Upper lobe of right lung (tissue), 1 donor: ENCODE measurements around the gene IQSEC1. TPM values are rescaled to one million over a fixed set of nuclear protein-coding genes. Genes with fewer than 3 reads are reported as not detected.

Source experiments
- ATAC-seq: fragments of 200-7000 bp; cut with Tn5 transposase; one replicate; pipeline ENCODE4 v1.9.1; 2020; ENCODE audit warnings: mild to moderate bottlenecking, moderate library complexity
- DNase-seq: peaks from one replicate; pipeline ENCODE4 v3.0.0-alpha.2; 2020
- H3K27ac ChIP-seq: fragments of 200-600 bp; one replicate; pipeline ENCODE4 v1.8.0; 2022
- H3K27me3 ChIP-seq: fragments of 200-600 bp; one replicate; pipeline ENCODE4 v1.8.0; 2022; ENCODE audit warnings: mild to moderate bottlenecking
- H3K36me3 ChIP-seq: fragments of 200-600 bp; one replicate; pipeline ENCODE4 v1.8.0; 2022
- H3K4me1 ChIP-seq: fragments of 200-600 bp; one replicate; pipeline ENCODE4 v1.8.0; 2022
- H3K4me3 ChIP-seq: fragments of 200-600 bp; one replicate; pipeline ENCODE4 v1.8.0; 2022; ENCODE audit warnings: mild to moderate bottlenecking
- H3K9me3 ChIP-seq: fragments of 200-600 bp; one replicate; pipeline ENCODE4 v1.8.0; 2022
- CTCF ChIP-seq: fragments of 200-600 bp; IDR thresholded peaks from one replicate; pipeline ENCODE4 v1.8.0; 2022; ENCODE audit warnings: antibody characterized with exemption
- intact Hi-C: fragments of 100-400 bp; cut with DNase I; formaldehyde crosslinking; loops from one replicate; pipeline ENCODE4 v1.11.0; 2022
- total RNA-seq: library from RNA; stranded (reverse); fragmentation: NEBNext Ultra II Directional; extraction: Animal tissue kit (Norgen Biotek cat#: 25700); gene quantifications from one replicate; pipeline ENCODE4 v1.2.1, GENCODE V29; 2021
- donor health status: DM: no; HTN: yes; CAD: no; lungs with severe emphysema.

IQSEC1 gene
- total RNA-seq, 1 donor from 2014 or later, result 61.6 TPM

GRCh38 chr3:13087320-13087990 is 14.2 kb upstream of the IQSEC1 start:
- peaks cover 4% of the 10 kb centered on the region for H3K4me1 ChIP-seq
- no peaks in the 10 kb centered on the region for H3K36me3 ChIP-seq
- no peak overlapping the region for H3K4me3 ChIP-seq
- intact Hi-C loops, result no loop called here
- ATAC-seq (no peak), DNase-seq (no peak)
- no peaks in the 10 kb centered on the region for H3K9me3 ChIP-seq
- H3K27ac ChIP-seq, result no peak overlapping the region
- no peak for TF ChIP-seq CTCF
- H3K27me3 ChIP-seq, result no peaks in the 10 kb centered on the region

DNA sequence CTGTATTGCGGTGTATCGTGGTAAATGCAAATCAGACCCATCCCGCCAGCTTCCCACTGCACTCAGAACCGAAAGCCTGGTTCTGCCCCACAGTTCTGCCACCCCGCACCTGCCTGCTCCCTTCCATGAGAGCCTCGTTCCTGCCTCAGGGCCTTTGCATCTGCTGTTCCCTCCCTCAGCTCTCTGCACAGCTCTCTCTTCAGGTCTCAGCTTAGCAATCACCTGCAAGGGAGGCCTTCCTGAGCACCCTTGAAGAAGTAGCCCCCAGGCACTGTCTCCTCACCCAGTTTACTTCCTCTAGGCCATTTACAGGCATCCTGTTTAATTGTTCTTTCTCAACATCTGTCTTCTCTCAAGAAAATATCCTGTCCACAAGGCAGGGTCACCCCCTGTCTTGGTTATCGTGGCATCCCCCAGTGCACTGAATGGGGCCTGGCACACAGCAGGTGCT is 13.3 kb upstream of the IQSEC1 start:
- DNase-seq, result no peak
- intact Hi-C loops, result no loop called here
- Histone ChIP-seq H3K27me3 (no peaks in the 10 kb centered on the region), H3K36me3 (no peaks in the 10 kb centered on the region), H3K4me1 (no peaks in the 10 kb centered on the region), H3K4me3 (no peak overlapping the region), H3K9me3 (no peaks in the 10 kb centered on the region), H3K27ac (no peak overlapping the region)
- no peak for ATAC-seq
- TF ChIP-seq CTCF, result no peak

DNA sequence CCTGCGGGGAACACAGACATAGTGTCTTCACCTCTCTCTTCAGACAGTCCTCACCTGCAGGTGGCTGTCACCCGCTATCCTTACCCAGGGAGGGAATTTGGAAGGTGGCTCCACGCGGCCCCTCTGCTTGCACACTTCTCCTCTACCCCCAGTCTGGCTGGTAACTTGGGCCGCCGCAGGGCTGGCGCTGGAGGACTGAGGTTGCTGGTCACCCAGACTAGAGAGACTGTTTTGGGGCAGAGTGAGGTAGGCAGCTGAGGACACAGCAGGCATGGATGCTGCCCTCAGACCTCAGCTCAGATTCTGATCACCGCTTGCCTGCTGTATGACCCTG is 12.6 kb upstream of the IQSEC1 start:
- no peaks in the 10 kb centered on the region for H3K36me3 ChIP-seq
- no peak overlapping the region for H3K4me3 ChIP-seq
- TF ChIP-seq CTCF, result no peak
- no peaks in the 10 kb centered on the region for H3K9me3 ChIP-seq
- H3K27me3 ChIP-seq, result no peaks in the 10 kb centered on the region
- intact Hi-C loops, result no loop called here
- H3K4me1 ChIP-seq, result no peaks in the 10 kb centered on the region
- H3K27ac ChIP-seq, result no peak overlapping the region
- ATAC-seq, result no peak
- no peak for DNase-seq

GRCh38 chr3:13085081-13085845 is 12.0 kb upstream of the IQSEC1 start:
- no peaks in the 10 kb centered on the region for H3K27me3 ChIP-seq
- intact Hi-C loops, result no loop called here
- TF ChIP-seq CTCF, result no peak

DNA sequence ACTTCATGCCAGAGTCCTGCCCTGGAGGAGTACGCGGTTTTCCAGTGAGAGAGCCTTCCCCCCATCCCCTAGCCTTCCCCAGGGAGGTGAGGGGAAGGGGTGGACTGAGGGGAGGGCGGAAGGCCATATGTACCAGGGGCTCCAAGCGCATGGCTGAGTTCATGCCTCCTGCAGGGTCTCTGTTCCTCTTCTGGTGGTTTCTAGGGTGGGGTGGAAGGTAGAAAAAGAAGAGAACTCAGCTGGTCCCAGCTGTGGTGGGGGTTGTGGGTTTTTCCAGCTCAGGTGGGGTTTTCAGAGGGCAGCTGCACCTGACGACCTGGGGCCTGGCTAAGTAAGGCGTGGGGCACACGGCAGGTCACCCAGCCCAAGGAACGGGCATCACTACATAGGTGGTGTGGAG is 10.7 kb upstream of the IQSEC1 start:
- no peak overlapping the region for H3K27ac ChIP-seq
- no peaks in the 10 kb centered on the region for H3K27me3 ChIP-seq
- no peak for ATAC-seq
- H3K4me1 ChIP-seq, result no peaks in the 10 kb centered on the region
- TF ChIP-seq CTCF, result no peak
- H3K4me3 ChIP-seq, result no peak overlapping the region
- H3K9me3 ChIP-seq, result no peaks in the 10 kb centered on the region
- no peak for DNase-seq
- no peaks in the 10 kb centered on the region for H3K36me3 ChIP-seq
- intact Hi-C loops, result no loop called here

More at GRCh38 chr3:13085081-13085845, 12.0 kb upstream of the IQSEC1 start:
- ATAC-seq (no peak), DNase-seq (no peak)
- no peak overlapping the region for H3K4me3 ChIP-seq
- no peaks in the 10 kb centered on the region for H3K36me3 ChIP-seq
- H3K27ac ChIP-seq, result no peak overlapping the region
- no peaks in the 10 kb centered on the region for H3K9me3 ChIP-seq
- H3K4me1 ChIP-seq, result no peaks in the 10 kb centered on the region
